Measurements from ENCODE around the gene FBXW8. TPM values are rescaled to one million over a fixed set of nuclear protein-coding genes. Genes with fewer than 3 reads are reported as not detected.

Gene FBXW8
- total RNA-seq, 2 donors from 2014 or later, result 12.6 to 25.0 TPM

DNA sequence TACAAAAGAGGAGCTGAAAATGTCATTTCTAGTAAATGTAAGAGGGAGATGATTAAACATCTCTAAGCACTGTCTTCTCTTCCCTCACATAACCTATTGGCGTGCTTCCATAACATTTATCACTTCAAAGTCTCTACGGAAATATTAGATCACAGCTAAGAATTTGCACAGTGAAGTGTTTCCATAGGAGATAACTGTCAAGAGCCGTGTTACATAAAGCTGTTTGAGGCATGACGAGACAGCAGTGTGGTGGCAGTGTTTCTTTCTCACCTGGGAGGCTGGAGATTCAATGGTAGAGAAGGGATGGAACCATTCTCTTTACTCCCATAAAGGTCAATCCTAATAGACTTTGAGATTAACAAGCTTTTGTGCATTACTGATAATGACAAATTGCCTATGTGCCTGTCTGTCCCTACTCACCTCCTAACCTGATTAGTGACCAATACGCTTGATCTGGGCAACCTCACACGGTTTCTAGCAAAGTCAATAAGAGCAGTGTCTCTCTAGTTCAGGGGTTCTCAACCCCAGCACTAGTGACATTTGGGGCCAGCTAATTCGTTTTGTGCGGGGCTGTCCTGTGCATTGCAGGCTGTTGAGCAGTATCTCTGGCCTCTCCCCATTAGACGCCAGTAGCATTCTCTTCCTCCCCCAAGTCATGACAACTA, 35.3 kb downstream of the FBXW8 start:
- H3K27ac ChIP-seq, result no peak overlapping the region
- H3K36me3 ChIP-seq, result no peaks in the 10 kb centered on the region
- H3K27me3 ChIP-seq (replicated peaks; ENCODE audit: insufficient read depth), result no peaks in the 10 kb centered on the region
- H3K9me3 ChIP-seq, result no peaks in the 10 kb centered on the region
- TF ChIP-seq, protein P1, sequence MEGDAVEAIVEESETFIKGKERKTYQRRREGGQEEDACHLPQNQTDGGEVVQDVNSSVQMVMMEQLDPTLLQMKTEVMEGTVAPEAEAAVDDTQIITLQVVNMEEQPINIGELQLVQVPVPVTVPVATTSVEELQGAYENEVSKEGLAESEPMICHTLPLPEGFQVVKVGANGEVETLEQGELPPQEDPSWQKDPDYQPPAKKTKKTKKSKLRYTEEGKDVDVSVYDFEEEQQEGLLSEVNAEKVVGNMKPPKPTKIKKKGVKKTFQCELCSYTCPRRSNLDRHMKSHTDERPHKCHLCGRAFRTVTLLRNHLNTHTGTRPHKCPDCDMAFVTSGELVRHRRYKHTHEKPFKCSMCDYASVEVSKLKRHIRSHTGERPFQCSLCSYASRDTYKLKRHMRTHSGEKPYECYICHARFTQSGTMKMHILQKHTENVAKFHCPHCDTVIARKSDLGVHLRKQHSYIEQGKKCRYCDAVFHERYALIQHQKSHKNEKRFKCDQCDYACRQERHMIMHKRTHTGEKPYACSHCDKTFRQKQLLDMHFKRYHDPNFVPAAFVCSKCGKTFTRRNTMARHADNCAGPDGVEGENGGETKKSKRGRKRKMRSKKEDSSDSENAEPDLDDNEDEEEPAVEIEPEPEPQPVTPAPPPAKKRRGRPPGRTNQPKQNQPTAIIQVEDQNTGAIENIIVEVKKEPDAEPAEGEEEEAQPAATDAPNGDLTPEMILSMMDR (IDR thresholded peaks at IDR 0.05), result no peak
- no peaks in the 10 kb centered on the region for H3K4me1 ChIP-seq (ENCODE audit: control insufficient read depth in 1 of 2, low read depth in 2 of 2)
- ATAC-seq (ENCODE audit: insufficient number of reproducible peaks, low FRiP score, low read depth) (no peak), DNase-seq (ENCODE audit: low spot score) (no peak)
- H3K4me3 ChIP-seq, result no peak overlapping the region

DNA sequence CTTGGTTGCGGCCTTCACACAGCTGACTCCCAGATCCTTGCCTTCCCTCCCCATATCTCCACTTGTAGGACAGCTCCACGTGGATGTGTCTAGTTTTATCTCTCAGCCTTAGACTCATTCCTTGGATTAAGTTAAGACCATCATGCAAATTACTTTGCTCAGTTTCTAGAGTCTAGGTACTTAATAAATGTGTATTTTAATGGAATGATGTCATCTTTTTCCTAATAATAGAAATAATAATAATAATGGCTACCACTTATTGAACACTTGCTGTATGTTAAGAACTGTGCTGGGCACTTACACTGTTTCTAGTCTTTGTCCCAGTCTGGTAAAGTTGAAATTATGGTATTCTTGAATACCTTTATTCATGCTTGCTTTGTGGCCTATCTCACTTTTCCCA, 37.5 kb downstream of the FBXW8 start:
- no peaks in the 10 kb centered on the region for H3K36me3 ChIP-seq
- DNase-seq (ENCODE audit: low spot score) (no peak), ATAC-seq (ENCODE audit: insufficient number of reproducible peaks, low FRiP score, low read depth) (no peak)
- TF ChIP-seq, protein P1 (IDR thresholded peaks at IDR 0.05), result no peak
- no peaks in the 10 kb centered on the region for H3K9me3 ChIP-seq
- H3K4me1 ChIP-seq (ENCODE audit: control insufficient read depth in 1 of 2, low read depth in 2 of 2), result no peaks in the 10 kb centered on the region
- no peak overlapping the region for H3K4me3 ChIP-seq
- no peak overlapping the region for H3K27ac ChIP-seq
- no peaks in the 10 kb centered on the region for H3K27me3 ChIP-seq (replicated peaks; ENCODE audit: insufficient read depth)

DNA sequence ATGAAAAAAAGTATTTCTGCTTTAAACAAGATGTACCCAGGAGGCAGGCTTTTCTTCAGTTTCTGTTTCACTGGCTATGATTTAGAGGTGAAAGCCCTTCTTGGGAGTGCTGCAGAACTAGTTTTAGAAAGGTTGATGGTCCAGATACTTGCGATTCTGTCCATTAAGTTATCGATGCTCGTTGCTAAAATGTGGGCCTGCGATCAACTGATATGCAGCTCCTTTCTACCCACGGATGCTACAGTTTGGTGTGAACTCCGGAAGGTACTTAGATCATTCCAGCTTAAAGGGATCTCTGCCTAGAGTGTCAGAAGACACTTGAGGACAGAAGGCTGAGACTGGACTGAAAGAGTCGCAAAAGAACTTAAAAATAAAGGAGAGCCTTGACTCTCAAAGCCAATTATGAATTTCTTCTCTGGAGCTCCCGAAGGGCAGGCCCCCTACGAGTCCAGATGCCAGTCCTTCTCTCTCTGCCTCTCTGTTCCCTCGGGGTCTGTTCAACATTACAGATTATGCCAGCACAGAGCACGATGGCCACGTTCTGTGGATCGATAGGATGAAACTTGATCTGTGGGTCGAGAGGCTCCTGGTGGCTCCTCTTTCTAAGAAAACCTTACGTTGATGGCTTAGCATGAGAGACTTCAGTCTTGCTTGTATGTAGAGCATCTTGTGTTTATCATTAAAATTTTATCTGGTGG, 40.0 kb downstream of the FBXW8 start:
- TF ChIP-seq, protein P1 (IDR thresholded peaks at IDR 0.05), result no peak
- no peak overlapping the region for H3K27ac ChIP-seq
- no peaks in the 10 kb centered on the region for H3K27me3 ChIP-seq (replicated peaks; ENCODE audit: insufficient read depth)
- ATAC-seq (ENCODE audit: insufficient number of reproducible peaks, low FRiP score, low read depth) (no peak), DNase-seq (ENCODE audit: low spot score) (no peak)
- H3K4me3 ChIP-seq, result no peak overlapping the region
- H3K36me3 ChIP-seq, result no peaks in the 10 kb centered on the region
- H3K9me3 ChIP-seq, result no peaks in the 10 kb centered on the region
- peaks cover 0 to 12% of the 10 kb centered on the region in 2 donors for H3K4me1 ChIP-seq (ENCODE audit: control insufficient read depth in 1 of 2, low read depth in 2 of 2)

DNA sequence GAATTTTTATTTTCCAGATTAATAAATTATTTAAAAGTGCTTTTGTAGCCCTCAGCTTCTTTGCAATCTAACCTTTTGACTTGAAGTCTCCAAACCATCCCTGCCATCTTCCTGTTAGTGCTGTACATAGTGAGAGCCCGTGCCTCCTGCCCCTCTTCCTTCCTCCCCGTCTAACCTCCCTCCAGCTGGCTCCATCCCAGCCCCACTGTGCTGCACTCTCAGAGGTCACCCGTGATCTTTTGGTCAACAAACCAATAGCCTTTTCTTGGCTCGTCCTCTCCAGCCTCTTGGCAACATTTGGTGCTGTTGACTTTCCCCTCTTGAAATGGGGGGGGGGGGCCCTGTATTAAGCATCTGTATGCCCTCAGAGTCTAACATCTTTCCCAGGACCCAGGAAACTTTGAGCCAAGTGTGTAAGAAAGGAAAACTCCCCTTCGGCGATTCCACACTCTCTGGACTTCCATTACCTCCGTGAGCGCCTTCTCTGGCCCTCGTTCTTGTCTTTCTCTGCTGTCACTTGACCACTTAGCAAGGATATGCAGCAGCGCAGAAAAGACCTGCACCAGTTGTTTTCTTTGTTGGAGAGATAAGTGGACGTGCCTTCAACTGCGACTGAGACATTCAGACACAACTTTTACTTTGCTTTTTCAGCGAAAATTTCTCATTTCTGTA, 44.1 kb downstream of the FBXW8 start:
- peaks cover 0 to 12% of the 10 kb centered on the region in 2 donors for H3K4me1 ChIP-seq (ENCODE audit: control insufficient read depth in 1 of 2, low read depth in 2 of 2)
- no peaks in the 10 kb centered on the region for H3K27me3 ChIP-seq (replicated peaks; ENCODE audit: insufficient read depth)
- no peak for DNase-seq (ENCODE audit: low spot score)
- no peaks in the 10 kb centered on the region for H3K36me3 ChIP-seq
- no peak for ATAC-seq (ENCODE audit: insufficient number of reproducible peaks, low FRiP score, low read depth)
- TF ChIP-seq, protein P1 (IDR thresholded peaks at IDR 0.05), result no peak
- no peak overlapping the region for H3K27ac ChIP-seq
- no peaks in the 10 kb centered on the region for H3K9me3 ChIP-seq
- no peak overlapping the region for H3K4me3 ChIP-seq

DNA sequence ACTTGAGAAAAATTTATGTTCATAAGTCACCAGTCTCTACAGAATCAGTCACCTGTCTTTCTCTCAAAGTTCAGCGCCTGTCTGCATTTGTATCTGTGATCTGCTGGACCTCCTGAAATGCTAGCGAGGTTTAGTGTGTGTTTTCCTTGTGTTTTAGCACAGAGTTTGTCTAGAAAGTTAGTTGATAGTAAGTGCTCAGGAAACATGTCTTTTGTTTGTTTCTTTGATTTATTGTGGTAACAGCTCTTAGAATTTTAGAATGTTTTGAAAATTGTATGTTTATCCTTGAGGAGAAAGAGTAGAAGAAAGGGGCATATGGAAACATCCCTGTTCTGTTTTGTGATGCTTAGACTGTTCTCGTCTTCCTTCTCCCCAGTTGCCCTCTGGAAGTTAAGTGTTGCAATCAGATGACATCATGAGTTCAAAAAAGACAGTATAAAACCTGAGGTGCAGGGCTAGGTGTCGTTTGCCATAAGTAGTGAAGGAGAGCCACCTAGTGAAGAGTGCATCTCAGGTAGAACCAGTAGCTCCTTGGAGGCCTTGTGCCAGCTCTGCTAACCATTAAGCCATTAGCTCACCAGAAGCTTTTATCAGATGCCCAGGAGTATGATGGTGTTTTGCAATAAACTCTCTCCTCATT, 44.8 kb downstream of the FBXW8 start:
- DNase-seq (ENCODE audit: low spot score) (no peak), ATAC-seq (ENCODE audit: insufficient number of reproducible peaks, low FRiP score, low read depth) (no peak)
- Histone ChIP-seq H3K4me1 (ENCODE audit: control insufficient read depth in 1 of 2, low read depth in 2 of 2) (peaks cover 0 to 12% of the 10 kb centered on the region in 2 donors), H3K4me3 (no peak overlapping the region), H3K27ac (no peak overlapping the region), H3K9me3 (no peaks in the 10 kb centered on the region), H3K27me3 (replicated peaks; ENCODE audit: insufficient read depth) (no peaks in the 10 kb centered on the region), H3K36me3 (no peaks in the 10 kb centered on the region)
- TF ChIP-seq, protein P1 (IDR thresholded peaks at IDR 0.05), result no peak

Data from thoracic aorta (tissue), 2 donors.